PFSK-1 (cell line): ENCODE data around the gene DNAJA3.

ENCODE experiments used
- FOXP2 ChIP-seq: optimal IDR thresholded peaks from 2 replicates; pipeline ENCODE3; 2011; ENCODE audit warnings: borderline replicate concordance, control low read depth, inconsistent platforms; ENCODE audit not compliant: insufficient read depth; ENCODE audit errors: extremely low read length, extremely low read depth
- POLR2AphosphoS5 ChIP-seq: IDR thresholded peaks from 2 replicates; pipeline ENCODE4 v1.6.1; 2012; ENCODE audit warnings: low read depth, mild to moderate bottlenecking, control low read depth, low read length, moderate library complexity
- TAF1 ChIP-seq: IDR thresholded peaks from 2 replicates; pipeline ENCODE4 v1.6.1; 2012; ENCODE audit warnings: low read length, control low read depth, borderline replicate concordance; ENCODE audit not compliant: insufficient read depth
- TF ChIP-seq, protein P1 (sequence below), 2 experiments: IDR thresholded peaks; 2 replicates each; pipeline versions ENCODE4 v1.6.1 to v1.8.0; 2011 to 2012; ENCODE audit warnings: low read depth in 2 of 2, low read length in 2 of 2, control low read depth in 1 of 2, inconsistent platforms in 1 of 2, mild to moderate bottlenecking in 1 of 2, moderate library complexity in 1 of 2; ENCODE audit not compliant: insufficient read depth in 1 of 2

DNA sequence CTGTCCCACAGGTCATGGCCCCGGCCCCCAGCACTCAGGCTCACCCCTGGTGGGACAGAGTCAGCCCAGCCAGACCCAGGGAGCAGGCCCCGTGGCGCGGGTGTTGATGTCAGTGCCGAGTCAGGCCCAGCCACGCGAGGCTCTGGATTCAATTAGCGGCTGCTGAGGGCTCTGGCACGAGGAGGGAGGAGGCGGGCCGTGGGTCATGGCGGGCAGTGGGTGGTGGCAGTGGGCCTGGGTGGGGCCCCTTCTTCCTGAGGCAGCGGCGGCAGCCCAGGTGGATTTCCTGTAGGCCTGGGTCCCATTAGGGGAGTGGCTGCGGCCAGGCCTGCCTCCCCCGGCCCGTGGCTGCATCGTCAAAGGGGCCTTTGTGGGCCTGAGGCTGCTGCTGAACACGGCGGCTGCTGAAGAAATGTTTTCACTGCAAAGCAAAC, 41.1 kb upstream of the DNAJA3 start:
- TF ChIP-seq, protein P1, sequence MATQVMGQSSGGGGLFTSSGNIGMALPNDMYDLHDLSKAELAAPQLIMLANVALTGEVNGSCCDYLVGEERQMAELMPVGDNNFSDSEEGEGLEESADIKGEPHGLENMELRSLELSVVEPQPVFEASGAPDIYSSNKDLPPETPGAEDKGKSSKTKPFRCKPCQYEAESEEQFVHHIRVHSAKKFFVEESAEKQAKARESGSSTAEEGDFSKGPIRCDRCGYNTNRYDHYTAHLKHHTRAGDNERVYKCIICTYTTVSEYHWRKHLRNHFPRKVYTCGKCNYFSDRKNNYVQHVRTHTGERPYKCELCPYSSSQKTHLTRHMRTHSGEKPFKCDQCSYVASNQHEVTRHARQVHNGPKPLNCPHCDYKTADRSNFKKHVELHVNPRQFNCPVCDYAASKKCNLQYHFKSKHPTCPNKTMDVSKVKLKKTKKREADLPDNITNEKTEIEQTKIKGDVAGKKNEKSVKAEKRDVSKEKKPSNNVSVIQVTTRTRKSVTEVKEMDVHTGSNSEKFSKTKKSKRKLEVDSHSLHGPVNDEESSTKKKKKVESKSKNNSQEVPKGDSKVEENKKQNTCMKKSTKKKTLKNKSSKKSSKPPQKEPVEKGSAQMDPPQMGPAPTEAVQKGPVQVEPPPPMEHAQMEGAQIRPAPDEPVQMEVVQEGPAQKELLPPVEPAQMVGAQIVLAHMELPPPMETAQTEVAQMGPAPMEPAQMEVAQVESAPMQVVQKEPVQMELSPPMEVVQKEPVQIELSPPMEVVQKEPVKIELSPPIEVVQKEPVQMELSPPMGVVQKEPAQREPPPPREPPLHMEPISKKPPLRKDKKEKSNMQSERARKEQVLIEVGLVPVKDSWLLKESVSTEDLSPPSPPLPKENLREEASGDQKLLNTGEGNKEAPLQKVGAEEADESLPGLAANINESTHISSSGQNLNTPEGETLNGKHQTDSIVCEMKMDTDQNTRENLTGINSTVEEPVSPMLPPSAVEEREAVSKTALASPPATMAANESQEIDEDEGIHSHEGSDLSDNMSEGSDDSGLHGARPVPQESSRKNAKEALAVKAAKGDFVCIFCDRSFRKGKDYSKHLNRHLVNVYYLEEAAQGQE (IDR thresholded peaks at IDR 0.05; ENCODE audit: insufficient read depth in 1 of 2, low read depth in 2 of 2, low read length in 2 of 2), result no peak
- no peak for TF ChIP-seq POLR2AphosphoS5
- no peak for TF ChIP-seq TAF1
- TF ChIP-seq FOXP2, result no peak
